DMS153 (cell line): Measurements from ENCODE around the gene TMEM132D.

ENCODE experiments used
- DNase-seq: peaks from one replicate; lab custom pipeline; 2025; lab: John Stamatoyannopoulos, UW

The TMEM132D gene

GRCh38 chr12:129873111-129873832 is 30.6 kb downstream of the TMEM132D start:
- no peak for DNase-seq

- peak; percentile 53 for DNase-seq
These were observed 31.5 kb downstream of the TMEM132D start for GRCh38 chr12:129871991-129872972.

- DNase-seq: no peak
These were observed 33.0 kb downstream of the TMEM132D start for GRCh38 chr12:129870796-129871195.

- no peak for DNase-seq
These were observed 33.7 kb downstream of the TMEM132D start for GRCh38 chr12:129870136-129870535.

DNA sequence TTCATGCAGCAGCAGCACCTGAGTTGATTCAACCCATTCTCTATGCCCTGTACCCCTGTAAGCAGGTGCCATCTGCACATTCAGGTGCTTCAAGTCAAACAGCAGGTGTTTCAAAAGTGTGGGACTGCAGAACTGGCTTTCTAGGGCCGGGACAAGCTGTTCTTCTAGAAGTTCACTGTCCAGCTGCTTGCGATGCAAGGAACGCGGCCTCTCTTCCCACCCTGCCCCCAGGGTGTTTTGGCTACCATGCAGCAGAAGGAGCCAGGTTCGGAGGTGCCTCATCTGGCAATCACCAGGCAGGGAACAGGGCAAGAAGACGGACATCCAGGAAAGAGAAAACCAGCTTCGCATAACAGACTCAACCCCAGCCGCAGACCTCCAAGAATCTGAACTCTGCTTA is 35.2 kb downstream of the TMEM132D start:
- no peak for DNase-seq

DNA sequence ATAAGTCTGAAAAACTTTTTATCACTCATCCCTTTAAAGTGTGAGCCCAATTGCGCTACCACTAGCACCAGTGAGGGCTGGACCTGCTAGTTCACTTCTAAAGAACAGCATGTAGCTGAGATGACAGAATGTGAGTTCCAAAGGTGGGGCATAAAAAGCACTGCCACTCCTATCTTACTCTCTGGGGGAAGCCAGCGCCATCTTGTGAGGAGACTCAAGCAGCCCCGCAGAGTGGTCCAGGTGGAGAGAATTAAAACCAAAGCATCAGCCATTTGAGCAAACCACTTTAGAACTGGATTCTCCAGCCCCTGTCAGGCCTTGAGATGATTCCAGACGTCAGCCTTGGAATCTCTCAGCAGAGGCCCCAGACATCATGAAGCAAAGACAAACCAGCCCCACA is 39.9 kb downstream of the TMEM132D start:
- DNase-seq: no peak

GRCh38 chr12:129862561-129863175 is 41.2 kb downstream of the TMEM132D start:
- no peak for DNase-seq

DNA sequence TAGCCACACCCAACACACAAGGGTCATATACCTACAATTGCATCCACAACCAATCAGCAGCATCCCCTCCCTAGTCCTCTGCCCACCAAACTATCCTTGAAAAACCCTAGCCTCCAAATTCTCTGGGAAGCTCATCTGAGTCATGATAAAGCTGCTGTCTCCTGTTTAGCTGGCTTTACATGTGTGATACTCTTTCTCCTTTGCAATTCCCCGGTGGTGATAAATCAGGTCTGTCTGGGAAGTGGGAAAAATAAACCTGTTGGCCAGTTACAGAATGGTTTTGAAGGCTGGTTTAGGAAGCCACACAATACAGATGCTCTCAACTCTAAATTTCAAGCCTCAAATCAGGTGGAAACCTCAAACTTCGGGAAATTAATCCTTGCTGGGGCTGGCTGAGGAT is 41.9 kb downstream of the TMEM132D start:
- no peak for DNase-seq

DNA sequence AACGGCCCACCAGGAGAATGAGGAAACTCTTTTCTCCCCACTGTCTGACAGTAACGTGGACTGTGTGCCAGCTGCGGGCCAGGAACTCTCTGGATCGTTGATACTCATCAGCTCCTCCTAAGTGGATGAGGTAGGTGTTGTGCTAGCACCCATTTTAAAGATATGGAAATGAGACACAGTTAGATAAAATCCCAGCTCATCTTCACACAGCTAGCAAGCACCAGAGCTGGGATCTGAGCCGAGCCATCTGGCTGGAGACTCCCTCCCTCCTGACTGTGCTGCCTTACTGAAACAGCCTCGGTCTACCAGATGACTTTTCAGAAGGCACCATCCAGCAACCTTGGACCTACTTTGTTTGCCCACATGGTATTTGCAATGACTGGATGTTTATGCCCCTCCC is 49.2 kb downstream of the TMEM132D start:
- no peak for DNase-seq

DNA sequence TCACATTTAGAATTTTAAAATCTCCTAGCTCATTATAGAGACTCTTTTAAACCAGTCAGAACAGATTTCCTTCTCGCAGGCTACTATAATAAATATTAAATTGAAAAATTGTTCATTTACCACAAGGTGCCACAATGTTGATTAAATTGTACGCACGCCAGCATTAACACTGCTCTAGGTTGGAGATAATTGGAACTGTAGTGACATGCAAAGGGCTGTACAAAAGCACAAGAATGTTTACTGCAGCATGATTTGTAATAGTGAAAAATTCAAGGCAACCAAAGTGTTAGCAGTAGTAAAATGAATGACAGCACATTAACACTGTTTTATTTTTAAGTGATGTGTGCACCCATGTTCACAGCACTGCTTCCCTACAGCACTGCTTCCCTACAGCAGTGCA is 52.5 kb downstream of the TMEM132D start:
- DNase-seq: no peak

DNA sequence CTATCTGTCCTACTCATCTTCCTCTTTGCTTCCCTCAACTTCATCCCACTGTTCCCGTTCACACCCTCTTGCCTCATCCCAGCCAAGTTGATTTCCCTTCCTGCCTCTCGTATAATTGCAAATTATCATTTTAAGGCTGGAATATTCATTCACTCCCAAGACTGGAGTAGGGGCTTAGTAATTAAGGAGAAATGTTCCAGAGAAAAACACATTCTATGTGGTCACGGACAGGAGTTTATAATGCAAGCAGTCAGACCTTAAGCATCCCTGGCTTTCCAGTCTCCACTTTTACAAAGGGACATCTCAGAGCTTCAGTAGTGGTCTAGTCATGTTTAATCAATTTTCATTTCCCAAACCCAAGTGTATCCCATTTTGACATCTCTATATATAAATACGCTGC is 54.9 kb downstream of the TMEM132D start:
- DNase-seq: no peak

DNA sequence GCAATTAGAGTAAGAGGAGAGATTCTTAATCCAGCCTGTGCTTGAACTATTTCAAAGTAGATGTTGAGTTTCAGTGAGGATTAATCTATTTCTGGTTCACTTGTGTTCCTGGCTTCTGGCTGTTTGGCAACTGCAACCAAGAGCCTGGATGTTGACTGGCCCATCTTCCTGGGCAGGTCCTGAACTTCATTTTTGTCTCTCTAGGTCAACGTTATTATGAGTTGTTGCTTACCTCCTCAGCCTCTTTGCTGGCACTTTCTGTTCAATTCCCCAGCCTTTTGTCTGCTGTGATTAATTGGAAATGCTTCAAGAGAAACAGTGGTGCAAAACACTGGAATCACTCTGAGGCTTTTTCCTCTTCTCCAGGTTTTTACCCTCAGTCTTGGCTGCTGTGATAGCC is 56.8 kb downstream of the TMEM132D start:
- no peak for DNase-seq

GRCh38 chr12:129844662-129845220 is 59.1 kb downstream of the TMEM132D start:
- DNase-seq: no peak

- DNase-seq: no peak
These were observed 62.6 kb downstream of the TMEM132D start for GRCh38 chr12:129841251-129841650.

DNA sequence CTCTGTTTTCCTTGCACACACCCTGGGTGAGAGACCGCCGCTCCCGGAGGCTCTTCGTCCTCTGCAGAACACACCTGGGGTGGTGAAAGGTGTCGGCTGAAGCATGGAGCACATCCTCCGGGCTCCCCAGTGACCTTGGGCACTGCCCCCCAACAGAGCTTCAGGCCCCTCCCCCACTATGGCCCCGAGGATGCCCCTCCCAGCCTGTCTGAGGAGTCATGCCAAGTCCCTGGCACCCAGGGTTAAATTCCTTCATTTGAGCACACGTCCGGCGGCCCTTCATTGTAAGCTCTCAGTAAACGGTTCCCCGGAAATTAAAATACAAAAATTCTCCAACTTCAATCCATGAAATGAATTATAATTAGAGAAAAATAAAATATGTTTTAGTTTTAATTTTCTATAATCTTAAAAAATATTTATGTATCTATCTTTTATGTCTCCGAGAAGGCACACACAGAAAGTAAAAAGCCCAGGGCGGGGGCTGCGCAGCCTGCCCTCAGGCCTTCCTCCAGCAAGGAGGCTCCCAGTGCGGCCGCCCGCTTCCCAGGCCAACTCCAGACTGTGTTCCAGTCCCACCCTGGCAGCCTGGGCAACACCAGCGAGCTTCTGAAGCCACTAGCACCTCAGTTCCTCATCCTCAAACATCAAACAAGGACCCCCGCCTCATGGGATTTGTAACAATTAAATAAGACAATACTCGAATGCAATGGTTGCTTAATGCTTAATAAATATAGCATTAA is 63.5 kb downstream of the TMEM132D start:
- no peak for DNase-seq

DNA sequence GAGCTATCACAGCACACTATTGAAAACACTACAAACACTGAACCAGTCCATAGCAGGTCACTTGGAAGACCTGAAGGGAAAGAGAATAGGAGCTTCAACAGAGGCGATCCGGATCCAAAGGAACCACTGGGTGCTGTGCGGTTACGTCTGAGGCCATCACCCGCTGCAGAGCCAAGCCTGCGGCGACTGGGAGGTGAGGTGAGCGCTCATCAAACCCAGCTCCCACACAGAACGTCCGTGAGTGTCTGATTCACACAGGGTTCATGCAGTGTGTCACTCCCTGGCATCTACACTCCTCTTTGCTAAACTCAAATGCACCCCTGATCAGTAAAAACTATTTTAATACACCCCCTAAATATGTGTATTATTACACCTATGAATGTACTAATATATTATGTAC is 64.1 kb downstream of the TMEM132D start:
- DNase-seq: no peak

- DNase-seq: no peak
These were observed 72.5 kb downstream of the TMEM132D start for GRCh38 chr12:129831294-129831693.

- DNase-seq: no peak
These were observed 73.0 kb downstream of the TMEM132D start for GRCh38 chr12:129830796-129831195.

- no peak for DNase-seq
These were observed 75.9 kb downstream of the TMEM132D start for GRCh38 chr12:129827866-129828384.

DNA sequence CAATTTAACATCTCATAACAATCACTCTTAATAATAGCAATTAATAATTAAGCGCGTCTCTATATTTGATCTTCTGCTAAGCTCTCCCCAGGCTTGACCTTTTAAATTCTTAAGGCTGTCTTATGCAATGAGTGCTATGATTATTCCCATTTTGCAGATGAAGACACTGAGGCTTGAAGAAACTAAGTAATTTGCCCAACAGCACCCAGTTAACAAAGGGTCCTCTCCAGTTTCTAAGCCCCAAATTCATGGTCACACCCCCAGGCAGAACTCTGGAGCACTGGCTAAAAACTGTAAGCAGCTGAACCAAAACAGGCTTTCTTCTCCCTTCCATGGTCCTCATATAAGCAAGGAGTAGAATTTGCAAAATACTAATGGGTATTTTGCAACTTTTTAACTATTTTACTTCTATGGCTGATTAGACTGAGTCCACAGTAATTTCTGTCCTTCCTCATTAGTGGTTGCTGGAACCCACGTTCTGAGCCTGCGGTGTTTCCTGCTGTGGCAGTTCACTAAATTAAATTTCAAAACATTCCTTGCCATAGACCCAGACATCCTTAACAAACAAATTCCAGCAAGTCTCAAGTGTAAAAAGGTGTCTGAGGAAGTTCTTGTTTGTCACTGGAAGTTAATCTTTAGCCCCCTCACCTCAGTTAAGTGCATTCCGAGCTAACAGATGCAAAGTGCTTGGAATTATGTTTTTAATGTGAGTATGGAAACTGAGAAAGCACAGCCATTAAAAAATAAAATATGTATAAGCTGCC is 76.5 kb downstream of the TMEM132D start:
- DNase-seq: no peak

DNA sequence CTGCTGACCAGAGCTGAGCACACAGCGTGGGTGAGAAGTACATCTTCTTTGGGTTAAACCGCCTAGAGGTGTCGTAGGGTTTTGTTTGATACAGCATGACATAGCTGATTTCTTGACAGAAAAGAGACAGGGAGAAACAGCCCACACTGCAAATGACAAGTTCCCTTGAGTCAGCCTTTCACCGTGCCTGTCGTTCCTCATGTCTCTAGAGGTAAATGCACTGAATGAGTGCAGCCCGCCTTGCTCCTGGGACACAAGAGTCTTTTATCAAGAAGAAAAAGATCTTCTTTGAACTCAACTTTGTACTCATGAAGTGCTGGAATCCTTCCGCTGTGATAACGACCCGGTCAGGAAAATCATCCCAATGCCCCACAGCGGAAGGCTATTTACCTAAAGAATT is 77.6 kb downstream of the TMEM132D start:
- DNase-seq: no peak
